SK-MEL-5 (cell line): Measurements from ENCODE around the gene KCNMB1. TPM values are rescaled to one million over a fixed set of nuclear protein-coding genes. Genes with fewer than 3 reads are reported as not detected.

Experiments used
- DNase-seq: peaks from one replicate; pipeline ENCODE4 v3.0.0-alpha.2; 2016; ENCODE audit warnings: low read depth, low spot score
- in situ Hi-C: cut with HindIII; loops from 2 replicates; pipeline ENCODE4 v1.10.0; 2016; ENCODE audit warnings: low sequenced_read_pairs, high pct_unique_total_duplicates, low pct_unique_long_range_greater_than_20kb
- total RNA-seq: library from RNA; depleted of rRNA; stranded (reverse); fragments of >200 nt; shearing (Covaris generic); gene quantifications from 2 replicates; pipeline ENCODE4 v1.2.3, GENCODE V29; 2014

Gene KCNMB1
- total RNA-seq, 1 experiment from 2014 or later = not detected

GRCh38 chr5:170420806-170421412 lies 31.7 kb upstream of the KCNMB1 start:
- DNase-seq = peak; percentile 80
- in situ Hi-C loops = no loop called here

- in situ Hi-C loops = no loop called here
- no peak for DNase-seq
These were observed 30.5 kb upstream of the KCNMB1 start for GRCh38 chr5:170419643-170420042.

- DNase-seq = no peak
- in situ Hi-C loops = no loop called here
These were observed 29.6 kb upstream of the KCNMB1 start for GRCh38 chr5:170418736-170419135.

GRCh38 chr5:170416526-170416925 lies 27.4 kb upstream of the KCNMB1 start:
- no peak for DNase-seq
- in situ Hi-C loops = no loop called here

- in situ Hi-C loops = no loop called here
- DNase-seq = no peak
These were observed 25.6 kb upstream of the KCNMB1 start for GRCh38 chr5:170414786-170415185.

- in situ Hi-C loops = no loop called here
- DNase-seq = no peak
These were observed 24.7 kb upstream of the KCNMB1 start for GRCh38 chr5:170413897-170414296.

GRCh38 chr5:170411100-170411499 lies 21.9 kb upstream of the KCNMB1 start:
- no peak for DNase-seq
- in situ Hi-C loops = no loop called here

GRCh38 chr5:170410401-170410800 lies 21.2 kb upstream of the KCNMB1 start:
- in situ Hi-C loops = no loop called here

GRCh38 chr5:170408877-170409660 lies 19.9 kb upstream of the KCNMB1 start:
- no peak for DNase-seq
- in situ Hi-C loops = no loop called here

More at GRCh38 chr5:170410401-170410800, 21.2 kb upstream of the KCNMB1 start:
- DNase-seq = no peak

- in situ Hi-C loops = no loop called here
- peak; percentile 15 for DNase-seq
These were observed 19.1 kb upstream of the KCNMB1 start for GRCh38 chr5:170408226-170408625.

GRCh38 chr5:170407062-170407461 lies 17.9 kb upstream of the KCNMB1 start:
- DNase-seq = no peak
- in situ Hi-C loops = no loop called here

- in situ Hi-C loops = no loop called here
- no peak for DNase-seq
These were observed 16.6 kb upstream of the KCNMB1 start for GRCh38 chr5:170405817-170406216.

- in situ Hi-C loops = no loop called here
- no peak for DNase-seq
These were observed 15.2 kb upstream of the KCNMB1 start for GRCh38 chr5:170404398-170404797.

- no peak for DNase-seq
- in situ Hi-C loops = no loop called here
These were observed 14.5 kb upstream of the KCNMB1 start for GRCh38 chr5:170403675-170404074.

- DNase-seq = no peak
- in situ Hi-C loops = no loop called here
These were observed 13.3 kb upstream of the KCNMB1 start for GRCh38 chr5:170402508-170402907.

- in situ Hi-C loops = no loop called here
- DNase-seq = no peak
These were observed 7.9 kb upstream of the KCNMB1 start for GRCh38 chr5:170397059-170397458.

GRCh38 chr5:170393958-170394357 lies 4.8 kb upstream of the KCNMB1 start:
- no peak for DNase-seq
- in situ Hi-C loops = no loop called here

GRCh38 chr5:170393235-170393634 lies 4.1 kb upstream of the KCNMB1 start:
- DNase-seq = no peak
- in situ Hi-C loops = no loop called here

GRCh38 chr5:170390472-170390871 lies 1.3 kb upstream of the KCNMB1 start:
- DNase-seq = no peak
- in situ Hi-C loops = no loop called here
